Measurements from ENCODE around the gene FOXP1.

The FOXP1 gene

GRCh38 chr3:71010726-71011455, 572.6 kb downstream of the FOXP1 start:
- peak; percentile 31 to 62 for DNase-seq

DNA sequence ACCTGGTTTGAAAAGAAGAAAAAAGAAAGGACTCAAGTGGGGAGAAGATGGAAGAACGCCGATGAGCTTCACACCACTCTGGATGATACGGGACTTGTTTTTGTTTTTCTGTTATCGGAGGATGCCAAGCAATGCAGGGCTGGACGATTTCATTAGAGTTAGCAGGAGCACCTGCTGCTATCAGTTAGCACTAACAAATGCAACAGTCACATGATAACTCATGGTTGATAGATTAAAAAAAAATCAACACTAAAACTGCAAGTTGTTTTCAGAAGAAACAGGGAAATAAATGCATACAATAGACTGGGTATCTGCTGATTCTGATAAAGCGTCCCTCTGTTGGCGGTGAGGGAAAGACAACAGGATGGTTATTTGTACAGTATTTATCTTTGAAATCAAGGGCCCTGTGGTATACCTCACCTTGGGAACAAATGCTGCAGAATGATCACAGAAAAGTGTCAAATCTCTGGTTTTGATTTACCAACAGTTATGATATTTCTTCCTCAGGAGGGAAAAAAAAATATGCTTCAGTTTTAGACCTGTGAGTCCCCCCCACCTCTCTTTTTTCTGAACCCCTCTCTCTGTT, 575.1 kb downstream of the FOXP1 start:
- DNase-seq = peak in 1 of 2 donors; percentile 25

DNA sequence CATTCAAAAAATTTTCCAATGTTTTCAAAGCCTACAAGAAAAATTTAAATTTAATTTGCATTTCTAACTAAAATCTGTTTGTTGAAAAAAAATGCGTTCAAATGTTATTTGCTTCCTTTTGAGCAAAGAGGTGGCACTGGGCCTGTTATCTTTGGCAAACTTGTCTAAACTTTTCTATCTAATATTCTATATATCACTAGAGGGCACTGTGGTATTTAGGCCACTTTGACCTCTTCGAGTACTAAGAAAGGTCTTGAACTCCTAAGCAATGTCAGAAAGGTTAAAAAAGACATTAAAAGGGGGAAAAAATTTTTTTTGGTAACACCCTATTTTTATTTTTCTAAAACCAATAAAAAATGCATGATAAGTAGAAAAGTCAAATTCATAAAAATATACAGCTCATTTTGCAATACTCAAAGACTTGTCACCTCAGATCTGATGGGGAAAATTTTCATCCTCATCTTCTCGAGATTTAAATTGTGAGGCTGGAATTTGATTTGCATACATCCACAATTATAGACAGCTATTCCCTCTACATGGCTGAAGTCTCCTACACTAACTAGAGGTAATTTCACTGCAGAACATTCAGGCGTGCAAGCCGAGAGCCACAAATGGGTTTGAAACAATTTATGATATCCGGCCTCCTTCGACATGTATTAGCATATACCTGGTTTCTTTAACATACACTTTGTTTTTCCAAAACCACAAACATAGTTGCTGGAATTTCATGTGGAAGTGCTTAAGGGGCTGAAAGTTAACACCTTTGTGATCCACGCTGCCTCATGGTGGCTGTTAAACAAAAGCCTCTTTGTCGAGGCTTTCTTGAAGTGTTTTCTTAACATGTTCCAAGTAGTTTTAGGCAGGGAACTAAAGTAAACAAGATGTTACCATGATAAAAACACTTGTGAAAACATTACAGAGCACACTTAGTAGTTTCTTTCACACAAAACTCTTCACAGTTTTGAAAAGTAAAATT, 576.4 kb downstream of the FOXP1 start:
- DNase-seq = peak in 1 of 2 donors; percentile 46

DNA sequence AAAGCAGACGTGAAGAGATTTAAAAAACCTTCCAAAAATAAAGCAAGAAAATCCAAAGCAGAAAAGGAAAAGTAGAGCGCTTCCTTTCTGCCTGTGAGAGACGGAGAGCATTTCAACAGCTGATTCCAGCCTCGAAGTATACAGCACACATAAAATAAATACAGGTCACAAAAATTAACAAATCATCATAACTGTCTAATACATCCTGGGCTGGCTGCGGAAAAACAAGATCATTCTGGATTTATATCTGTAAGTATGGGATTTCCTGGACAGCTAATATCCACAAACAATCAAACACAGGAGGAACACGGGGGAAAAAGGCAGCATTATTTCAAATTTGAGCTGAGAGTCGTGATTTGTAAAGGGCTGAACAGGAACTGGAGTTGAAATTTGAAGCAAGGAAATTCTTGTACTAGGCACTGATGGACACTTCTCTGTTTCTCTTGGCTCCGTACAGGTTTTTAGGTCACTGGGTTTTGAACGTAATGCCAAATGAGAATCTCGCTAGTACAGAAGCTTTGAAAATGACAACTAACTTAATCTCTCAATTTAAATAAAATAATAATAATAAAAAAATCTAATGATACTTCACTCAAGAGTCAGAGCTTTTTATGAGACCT, 577.7 kb downstream of the FOXP1 start:
- no peak for DNase-seq

DNA sequence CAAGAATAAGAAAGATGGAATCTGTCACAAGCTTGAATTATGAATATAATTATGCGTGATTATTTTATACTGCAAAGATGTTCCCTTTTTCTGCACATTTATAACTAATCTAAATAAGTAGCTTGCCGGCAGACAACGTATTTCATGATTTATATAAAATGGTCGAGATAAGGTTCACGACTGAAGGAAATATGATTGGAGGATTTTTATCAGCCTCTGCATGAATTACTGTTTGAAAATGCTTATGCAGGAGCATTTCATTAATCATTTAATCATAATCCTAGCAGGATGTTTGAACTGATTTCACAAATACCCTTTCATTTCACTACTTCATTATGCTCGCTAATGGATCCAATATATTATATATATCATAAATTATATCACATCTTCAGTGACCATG, 580.0 kb downstream of the FOXP1 start:
- no peak for DNase-seq

DNA sequence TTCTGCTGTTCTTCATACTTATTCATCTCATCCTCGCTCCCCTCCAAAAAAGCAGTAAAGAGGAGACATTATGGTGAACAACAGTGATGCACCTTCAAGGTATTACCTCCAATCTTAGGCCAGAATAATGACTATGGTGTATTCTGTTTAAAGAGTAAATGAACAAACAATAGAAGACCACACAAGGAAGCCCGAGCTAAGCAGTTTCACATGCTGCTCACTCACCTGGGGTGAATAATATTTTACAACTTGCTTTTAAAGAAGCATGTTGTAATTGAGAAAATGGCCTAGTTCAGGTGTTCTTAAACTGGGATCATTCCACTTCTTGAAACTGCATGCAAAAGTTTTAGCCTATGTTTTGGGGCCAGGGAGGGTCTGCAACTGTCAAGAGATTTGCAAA, 581.2 kb downstream of the FOXP1 start:
- DNase-seq = no peak

DNA sequence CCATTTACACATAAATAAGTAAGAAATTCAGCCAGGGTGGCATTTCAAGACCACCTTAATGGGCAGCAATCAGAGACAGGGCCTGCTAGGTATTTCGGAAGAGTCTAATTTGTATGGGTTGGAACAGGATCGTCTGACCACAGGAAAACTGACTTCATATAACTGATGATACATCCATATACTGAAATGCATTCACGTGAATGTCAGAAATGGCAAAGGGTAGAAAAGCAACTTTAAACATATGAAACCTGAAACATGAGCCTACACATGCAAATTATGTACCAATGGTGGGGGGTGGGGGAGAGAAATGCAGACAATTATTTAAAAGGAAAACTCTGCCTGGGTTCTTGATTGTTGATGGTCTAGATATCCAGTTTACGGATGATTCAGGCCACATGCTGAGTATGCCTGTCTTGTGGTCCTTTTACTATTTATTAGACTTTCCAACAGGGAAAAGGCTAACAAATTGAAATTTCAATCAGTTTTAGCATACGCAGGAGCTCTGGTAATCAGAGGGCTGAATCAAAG, 582.2 kb downstream of the FOXP1 start:
- no peak for DNase-seq

- no peak for DNase-seq
Observed at GRCh38 chr3:71000483-71000882, 583.0 kb downstream of the FOXP1 start.

GRCh38 chr3:70999730-71000129, 583.8 kb downstream of the FOXP1 start:
- DNase-seq = no peak

GRCh38 chr3:70996082-70996481, 587.4 kb downstream of the FOXP1 start:
- DNase-seq = no peak

- DNase-seq = no peak
Observed at GRCh38 chr3:70994644-70995043, 588.9 kb downstream of the FOXP1 start.

DNA sequence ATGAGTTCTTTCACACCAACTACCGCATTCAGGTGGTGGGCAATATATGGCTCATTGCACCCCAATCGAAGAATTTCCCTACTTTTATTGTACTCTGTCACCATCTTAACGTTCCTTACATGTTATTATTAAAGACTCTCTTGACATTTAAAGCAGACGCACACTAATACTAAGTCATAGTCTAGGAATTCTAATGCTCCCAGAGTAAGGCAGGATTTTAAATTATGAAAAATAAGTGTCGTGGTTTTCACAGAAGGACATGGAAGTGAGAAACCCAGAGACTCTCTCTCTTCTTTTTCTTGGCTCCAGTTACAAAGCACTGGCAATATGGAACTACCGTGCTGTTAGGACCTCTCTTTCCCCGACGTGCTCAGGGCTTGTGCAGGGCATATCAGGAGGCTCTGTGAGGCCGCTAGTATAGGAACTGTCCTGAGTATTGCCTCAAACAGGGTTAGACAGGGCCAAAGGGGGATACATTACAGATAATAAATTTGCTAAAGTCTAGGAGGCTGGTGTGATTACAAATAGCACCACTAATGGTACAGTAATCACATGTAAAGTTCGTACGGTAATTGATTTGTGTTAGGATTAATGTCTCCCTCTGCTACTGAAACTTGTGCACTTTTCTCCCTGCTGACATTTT, 590.8 kb downstream of the FOXP1 start:
- no peak for DNase-seq

DNA sequence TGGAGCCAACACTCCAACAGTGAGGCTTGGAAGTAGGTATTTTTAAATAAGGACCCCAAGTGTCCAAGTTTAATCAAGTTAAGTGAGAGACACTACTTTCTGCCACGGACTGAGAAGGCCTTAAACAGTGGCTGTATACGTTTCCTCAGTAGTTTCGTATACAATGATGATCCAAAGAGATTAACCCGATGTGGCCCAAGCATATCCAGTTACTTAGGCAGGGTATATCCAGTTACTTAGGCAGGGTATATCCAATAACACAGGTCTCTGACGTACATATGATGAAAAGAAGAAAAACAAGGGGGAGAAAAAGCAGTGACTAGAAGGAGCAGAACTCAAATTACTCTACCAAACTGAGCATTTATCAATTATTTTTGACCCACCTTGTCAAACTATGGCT, 591.4 kb downstream of the FOXP1 start:
- no peak for DNase-seq

DNA sequence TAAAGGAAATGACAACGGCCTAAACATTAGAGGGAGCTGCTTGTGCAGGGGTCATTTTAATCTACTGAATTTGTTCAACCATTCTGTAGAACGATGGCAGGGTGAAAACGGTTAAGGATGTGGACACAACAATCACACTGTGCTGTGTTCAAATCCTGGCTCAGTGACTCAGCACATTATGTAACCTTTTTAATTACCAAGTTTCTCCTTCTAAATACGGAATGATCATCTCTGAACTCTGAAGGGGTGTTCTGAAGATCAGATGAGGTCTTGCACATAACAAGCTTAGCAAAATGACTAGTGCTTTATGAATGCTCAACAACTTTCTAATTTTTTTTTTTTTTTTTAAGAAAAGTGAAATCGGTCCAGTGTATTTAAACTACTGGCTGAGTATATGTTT, 592.8 kb downstream of the FOXP1 start:
- no peak for DNase-seq

DNA sequence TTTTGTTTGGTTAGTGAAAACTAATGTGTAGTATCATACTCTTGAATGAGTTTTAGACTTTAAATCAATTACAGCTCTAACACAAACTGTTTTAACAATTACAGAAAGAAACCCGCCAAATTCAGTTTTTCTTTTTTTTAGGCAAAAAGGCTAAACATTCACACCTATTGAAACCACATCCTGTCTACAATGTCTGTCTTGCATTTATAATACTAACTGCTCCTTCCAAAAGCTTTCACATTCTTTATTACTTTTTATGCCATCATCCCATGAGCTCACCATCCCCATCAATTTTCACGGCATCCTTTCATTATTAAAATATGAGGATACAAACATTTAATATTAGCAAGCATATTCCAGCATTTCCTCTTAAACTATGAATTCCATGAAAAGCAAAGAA, 593.3 kb downstream of the FOXP1 start:
- peak in 1 of 2 donors; percentile 36 for DNase-seq

DNA sequence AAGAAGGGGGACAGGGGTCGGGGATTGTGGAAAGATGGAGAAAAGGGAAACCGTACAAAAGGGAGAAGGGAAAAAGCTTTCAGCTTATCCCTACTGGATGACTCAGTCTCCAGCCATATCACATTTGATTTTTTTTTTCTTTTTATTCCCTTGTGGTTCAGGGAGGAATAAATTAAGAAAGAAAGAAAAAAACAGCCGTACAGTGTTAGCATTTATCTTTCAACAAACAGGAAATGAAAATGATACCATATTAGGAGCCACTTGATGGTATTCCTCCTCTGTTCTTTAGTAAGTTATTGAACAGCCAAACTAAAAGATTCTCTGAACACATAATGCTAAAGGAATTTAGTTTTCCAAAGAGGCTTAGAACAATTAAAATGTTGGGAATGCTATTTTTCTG, 594.4 kb downstream of the FOXP1 start:
- no peak for DNase-seq

DNA sequence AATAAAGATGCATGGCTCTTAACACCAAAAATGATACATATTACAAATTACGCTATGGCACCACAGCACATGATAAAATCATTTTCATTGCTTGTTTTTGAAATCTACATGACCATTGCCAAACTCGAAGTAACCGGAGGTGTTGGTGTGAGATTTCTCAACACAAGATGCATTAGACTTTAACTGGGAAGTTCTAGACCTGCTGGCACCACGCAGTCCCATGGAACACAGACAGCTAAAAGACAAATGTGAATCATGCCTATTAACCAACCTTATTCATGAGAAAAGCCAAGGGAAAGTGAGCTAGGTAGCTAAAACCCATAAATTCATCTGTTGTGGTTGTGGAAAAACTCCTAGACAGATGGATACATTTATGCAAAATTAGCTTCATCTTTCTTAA, 595.4 kb downstream of the FOXP1 start:
- DNase-seq = no peak

DNA sequence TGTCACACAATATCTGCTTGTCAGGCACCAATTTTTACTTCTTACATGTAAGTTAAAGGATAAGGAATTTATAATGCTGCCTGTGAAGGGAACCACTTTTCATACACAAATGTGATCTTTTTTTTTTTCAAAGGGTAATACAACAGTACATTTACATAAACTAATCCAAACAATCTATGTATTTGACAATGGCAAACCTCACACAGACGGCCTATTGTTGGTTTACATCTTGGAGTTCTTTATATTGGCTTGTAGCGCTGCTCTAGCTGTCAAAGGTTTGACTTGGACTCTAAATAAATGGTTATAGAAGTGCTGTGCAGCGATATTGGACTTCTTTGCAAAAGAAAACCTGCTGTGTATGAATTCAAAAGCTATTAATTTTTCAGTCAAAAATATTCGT, 598.0 kb downstream of the FOXP1 start:
- DNase-seq = no peak

- no peak for DNase-seq
Observed at GRCh38 chr3:70984776-70985482, 598.6 kb downstream of the FOXP1 start.

DNA sequence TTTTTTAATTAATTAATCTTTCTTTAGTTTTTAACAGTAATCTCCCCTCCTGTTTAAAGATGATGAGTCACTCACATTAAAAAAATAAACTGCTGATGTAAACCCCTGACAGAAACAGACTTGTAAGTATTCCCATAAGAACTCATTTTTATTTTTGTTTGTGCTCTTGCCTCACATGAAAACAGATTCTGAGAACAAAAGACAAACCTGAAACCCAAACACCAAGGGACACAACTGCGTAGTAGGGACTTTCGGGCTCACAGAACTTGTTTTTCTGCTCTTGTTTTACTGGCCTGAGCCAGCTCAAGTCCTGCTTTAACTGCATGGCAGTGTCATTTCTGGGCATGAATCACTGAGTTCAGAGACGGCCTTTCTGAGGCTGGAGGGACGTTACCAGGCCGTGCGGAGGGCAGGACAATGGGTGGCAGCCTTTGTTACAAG, 600.8 kb downstream of the FOXP1 start:
- peak in 1 of 2 donors; percentile 8 for DNase-seq

- DNase-seq = no peak
Observed at GRCh38 chr3:70982284-70982683, 601.2 kb downstream of the FOXP1 start.

Data from CD4-positive, alpha-beta T cell treated with Interleukin-1 beta for 1 hour (primary cell).